Activated CD4-positive, alpha-beta memory T cell treated with anti-CD3 and anti-CD28 coated beads for 36 hours (primary cell): Measurements from ENCODE around the gene LYSMD1. TPM values are rescaled to one million over a fixed set of nuclear protein-coding genes. Genes with fewer than 3 reads are reported as not detected.
A peak's percentile ranks its signal among the peaks of the same experiment; 100 is the strongest.
"Not testable (repeated sequence)": the region's sequence is repeated elsewhere in the genome, so short reads cannot be mapped to it uniquely, and the experiment has no call there.

Experiments used
- CTCF ChIA-PET: fragments of 350-600 bp; sonication (Branson Sonifier 250); formaldehyde crosslinking; loops from one replicate; lab custom pipeline; 2021; ENCODE audit warnings: antibody characterized with exemption, inconsistent platforms; lab: Charles Lee
- POLR2A ChIA-PET: fragments of 350-600 bp; sonication (Branson Sonifier 250); formaldehyde crosslinking; loops from one replicate; lab custom pipeline; 2021; ENCODE audit warnings: antibody characterized with exemption; lab: Charles Lee
- DNase-seq: peaks from one replicate; pipeline ENCODE4 v3.0.0-alpha.2; 2020
- H3K27ac Mint-ChIP-seq: one replicate; pipeline ENCODE4 v1.8.0; 2021; ENCODE audit warnings: mixed read lengths
- H3K27me3 Mint-ChIP-seq: one replicate; pipeline ENCODE4 v1.8.0; 2021; ENCODE audit warnings: mixed read lengths
- H3K36me3 Mint-ChIP-seq: one replicate; pipeline ENCODE4 v1.8.0; 2021; ENCODE audit warnings: mixed read lengths
- H3K4me1 Mint-ChIP-seq: one replicate; pipeline ENCODE4 v1.8.0; 2021; ENCODE audit warnings: low read depth, mixed read lengths
- H3K4me3 Mint-ChIP-seq: one replicate; pipeline ENCODE4 v1.8.0; 2021; ENCODE audit warnings: mild to moderate bottlenecking, mixed read lengths
- H3K9me3 Mint-ChIP-seq: one replicate; pipeline ENCODE4 v1.8.0; 2021; ENCODE audit warnings: mixed read lengths
- intact Hi-C: fragments of 100-400 bp; cut with micrococcal nuclease; formaldehyde crosslinking; loops from one replicate; pipeline ENCODE4 v1.15.1; 2023
- total RNA-seq, 2 experiments: library from RNA; stranded (reverse); gene quantifications; one replicate each; pipeline ENCODE4 v1.2.3, GENCODE V29; 2021

The LYSMD1 gene
- total RNA-seq, 2 experiments from 2014 or later = 1.8 to 2.6 TPM

- DNase-seq = peak; percentile 33
- Mint-ChIP-seq H3K4me1 (peaks cover 29% of the 10 kb centered on the region), H3K36me3 (peaks cover 15% of the 10 kb centered on the region)
- POLR2A ChIA-PET = interaction anchor here (0.6 kb wide), 1 partner anchor 97 kb away, joined by 3 read pairs; no protein-coding TSS in a partner anchor
- not testable (repeated sequence) for H3K4me3 Mint-ChIP-seq, H3K27ac Mint-ChIP-seq, H3K27me3 Mint-ChIP-seq, H3K9me3 Mint-ChIP-seq
- CTCF ChIA-PET = interaction anchor here (0.6 to 5.4 kb wide), 9 partner anchors 38 to 708 kb away, joined by 3 to 32 read pairs (median 4); partner anchors contain the start of genes PSMD4 and TNFAIP8L2
- intact Hi-C loops = loop anchor here (5.0 kb wide), 5 partner anchors 38 to 262 kb away; partner anchors contain the start of genes PI4KB, POGZ, PSMB4 and RFX5
These were observed 29.3 kb upstream of the LYSMD1 start for GRCh38 chr1:151194894-151195594.

DNA sequence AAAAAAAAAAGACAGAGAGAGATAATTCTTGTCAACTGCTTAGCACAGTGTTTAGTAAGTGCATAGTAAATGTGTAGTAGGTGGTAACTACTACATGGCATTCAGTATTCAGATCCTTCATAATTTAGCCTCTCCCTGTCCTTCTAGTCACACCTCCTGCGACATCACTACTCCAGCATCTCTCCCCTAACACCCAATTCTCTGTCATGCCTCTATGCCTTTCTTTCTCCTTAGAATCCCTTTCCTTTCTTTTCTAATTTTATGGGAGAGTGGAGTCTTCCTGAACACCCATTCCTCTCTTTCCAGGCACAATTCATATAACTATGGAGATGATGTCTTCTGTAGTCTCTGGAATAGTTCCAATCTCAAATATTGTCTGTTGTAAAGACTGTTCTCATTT lies 28.2 kb upstream of the LYSMD1 start:
- Mint-ChIP-seq H3K9me3 (no peaks in the 10 kb centered on the region), H3K4me3 (no peak overlapping the region), H3K27me3 (no peaks in the 10 kb centered on the region), H3K27ac (no peak overlapping the region), H3K36me3 (peaks cover 8% of the 10 kb centered on the region), H3K4me1 (peaks cover 26% of the 10 kb centered on the region)
- intact Hi-C loops = no loop called here
- DNase-seq = no peak
- CTCF ChIA-PET = interaction anchor here (0.7 to 5.4 kb wide), 2 partner anchors 58 to 147 kb away, joined by 3 to 32 read pairs; no protein-coding TSS in a partner anchor
- POLR2A ChIA-PET = no interaction called here

DNA sequence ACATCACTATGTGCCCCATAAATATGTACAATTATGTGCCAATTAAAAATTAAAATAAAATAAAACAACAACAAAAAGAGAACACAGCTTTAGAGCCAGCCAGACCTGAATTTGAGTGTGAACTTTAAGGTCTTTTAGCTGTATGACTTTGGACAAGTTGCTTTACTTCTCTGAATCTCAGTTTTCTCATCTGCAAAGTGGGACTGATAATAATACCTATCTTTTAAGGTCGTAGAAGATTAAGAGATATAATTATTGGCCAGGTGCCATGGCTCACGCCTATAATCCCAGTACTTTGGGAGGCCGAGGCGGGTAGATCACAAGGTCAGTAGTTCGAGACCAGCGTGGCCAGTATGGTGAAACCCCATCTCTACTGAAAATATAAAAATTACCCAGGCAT lies 27.6 kb upstream of the LYSMD1 start:
- H3K27ac Mint-ChIP-seq = no peak overlapping the region
- POLR2A ChIA-PET = interaction anchor here (0.6 kb wide), 1 partner anchor 23 kb away, joined by 3 read pairs; no protein-coding TSS in a partner anchor
- intact Hi-C loops = no loop called here
- peaks cover 4% of the 10 kb centered on the region for H3K36me3 Mint-ChIP-seq
- CTCF ChIA-PET = interaction anchor here (5.4 kb wide), 1 partner anchor 59 kb away, joined by 32 read pairs; no protein-coding TSS in a partner anchor
- no peaks in the 10 kb centered on the region for H3K27me3 Mint-ChIP-seq
- peaks cover 29% of the 10 kb centered on the region for H3K4me1 Mint-ChIP-seq
- no peak overlapping the region for H3K4me3 Mint-ChIP-seq
- no peak for DNase-seq
- H3K9me3 Mint-ChIP-seq = no peaks in the 10 kb centered on the region

- intact Hi-C loops = no loop called here
- no peak overlapping the region for H3K4me3 Mint-ChIP-seq
- CTCF ChIA-PET = interaction anchor here (5.4 kb wide), 1 partner anchor 60 kb away, joined by 32 read pairs; no protein-coding TSS in a partner anchor
- H3K9me3 Mint-ChIP-seq = no peaks in the 10 kb centered on the region
- no peaks in the 10 kb centered on the region for H3K27me3 Mint-ChIP-seq
- H3K36me3 Mint-ChIP-seq = peaks cover 2% of the 10 kb centered on the region
- POLR2A ChIA-PET = no interaction called here
- peaks cover 25% of the 10 kb centered on the region for H3K4me1 Mint-ChIP-seq
- no peak overlapping the region for H3K27ac Mint-ChIP-seq
- no peak for DNase-seq
These were observed 26.3 kb upstream of the LYSMD1 start for GRCh38 chr1:151192047-151192446.

GRCh38 chr1:151189637-151190445 lies 24.1 kb upstream of the LYSMD1 start, which contains the start of gene VPS72:
Gene VPS72 (minus strand): TSS chr1:151190197. CDS start chr1:151190121, 76 bp downstream.
- H3K4me1 Mint-ChIP-seq = peaks cover 22% of the 10 kb centered on the region
- H3K4me3 Mint-ChIP-seq = peak within 1 kb of the TSS; percentile 97
- intact Hi-C loops = loop anchor here (1.0 kb wide), 2 partner anchors 8 to 24 kb away; partner anchors contain the start of genes PIP5K1A and SCNM1
- CTCF ChIA-PET = interaction anchor here (1.1 to 2.8 kb wide), 10 partner anchors 9 to 151 kb away, joined by 3 to 17 read pairs (median 5); partner anchors contain the start of genes PIP5K1A, TNFAIP8L2 and ZNF687
- H3K27ac Mint-ChIP-seq = peak within 1 kb of the TSS; percentile 94
- peak; percentile 93 for DNase-seq
- peaks cover 6% of the 10 kb centered on the region for H3K36me3 Mint-ChIP-seq
- H3K9me3 Mint-ChIP-seq = no peaks in the 10 kb centered on the region
- H3K27me3 Mint-ChIP-seq = no peaks in the 10 kb centered on the region
- POLR2A ChIA-PET = interaction anchor here (0.7 to 2.2 kb wide), 14 partner anchors 9 to 164 kb away, joined by 3 to 11 read pairs (median 4); partner anchors contain the start of genes PIP5K1A, PSMD4, TNFAIP8L2 and ZNF687

DNA sequence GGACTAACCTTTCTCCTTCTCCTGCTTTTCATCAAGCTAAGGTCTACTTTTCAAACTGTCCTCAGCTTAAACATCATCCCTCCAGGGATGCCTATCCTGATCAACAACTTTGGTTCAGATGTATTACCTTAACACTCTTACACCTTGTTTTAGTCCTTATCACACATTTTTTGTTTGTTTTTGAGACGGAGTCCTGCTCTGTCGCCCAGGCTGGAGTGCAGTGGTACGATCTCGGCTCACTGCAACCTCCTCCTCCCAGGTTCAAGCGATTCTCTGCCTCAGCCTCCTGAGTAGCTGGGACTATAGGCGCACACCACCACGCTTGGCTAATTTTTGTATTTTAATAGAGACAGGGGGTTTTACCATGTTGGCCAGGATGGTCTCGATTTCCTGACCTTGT lies 23.0 kb upstream of the LYSMD1 start:
- Mint-ChIP-seq H3K4me3 (peak overlapping the region; percentile 97), H3K36me3 (peaks cover 15% of the 10 kb centered on the region), H3K27ac (peak overlapping the region; percentile 94), H3K4me1 (peaks cover 22% of the 10 kb centered on the region)
- POLR2A ChIA-PET = interaction anchor here (1.3 to 2.2 kb wide), 2 partner anchors 22 to 66 kb away, joined by 6 to 7 read pairs; partner anchors contain the start of gene PSMD4
- CTCF ChIA-PET = interaction anchor here (2.8 kb wide), 1 partner anchor 88 kb away, joined by 17 read pairs; no protein-coding TSS in a partner anchor
- DNase-seq, H3K9me3 Mint-ChIP-seq, H3K27me3 Mint-ChIP-seq, intact Hi-C loops: not testable (repeated sequence)

GRCh38 chr1:151187205-151187604 lies 21.5 kb upstream of the LYSMD1 start:
- ChIA-PET POLR2A (interaction anchor here (1.3 kb wide), 1 partner anchor 12 kb away, joined by 4 read pairs; no protein-coding TSS in a partner anchor), CTCF (interaction anchor here (1.0 to 1.3 kb wide), 3 partner anchors 30 to 153 kb away, joined by 3 to 5 read pairs (median 4); partner anchors contain the start of gene TNFAIP8L2)
- Mint-ChIP-seq H3K27me3 (no peaks in the 10 kb centered on the region), H3K4me1 (peaks cover 22% of the 10 kb centered on the region), H3K36me3 (peaks cover 25% of the 10 kb centered on the region), H3K4me3 (no peak overlapping the region), H3K27ac (no peak overlapping the region), H3K9me3 (no peaks in the 10 kb centered on the region)
- intact Hi-C loops = no loop called here
- DNase-seq = no peak

DNA sequence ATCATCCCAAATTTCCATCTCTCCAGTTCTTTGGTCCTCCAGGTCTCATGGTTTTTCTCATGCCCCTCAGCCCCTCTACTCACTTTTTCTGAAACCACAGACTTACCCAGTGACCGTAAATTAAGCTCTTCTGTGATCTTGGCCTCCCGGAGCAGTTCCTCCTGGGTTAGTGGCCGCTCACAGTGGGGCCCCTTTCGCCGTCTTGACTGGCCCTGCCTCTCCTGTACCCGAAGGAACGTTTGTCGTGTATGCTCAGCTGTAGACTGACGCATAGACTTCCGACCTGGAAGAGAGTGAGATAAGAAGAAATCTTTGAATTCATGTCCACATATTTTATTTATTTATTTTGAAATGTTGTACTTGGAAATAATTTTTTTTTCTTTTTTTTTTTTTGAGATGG lies 18.5 kb upstream of the LYSMD1 start:
- Mint-ChIP-seq H3K27ac (no peak overlapping the region), H3K27me3 (no peaks in the 10 kb centered on the region), H3K36me3 (peaks cover 39% of the 10 kb centered on the region), H3K4me1 (peaks cover 13% of the 10 kb centered on the region), H3K9me3 (no peaks in the 10 kb centered on the region), H3K4me3 (no peak overlapping the region)
- intact Hi-C loops = no loop called here
- CTCF ChIA-PET = no interaction called here
- POLR2A ChIA-PET = interaction anchor here (0.5 kb wide), 1 partner anchor 26 kb away, joined by 5 read pairs; no protein-coding TSS in a partner anchor
- no peak for DNase-seq

DNA sequence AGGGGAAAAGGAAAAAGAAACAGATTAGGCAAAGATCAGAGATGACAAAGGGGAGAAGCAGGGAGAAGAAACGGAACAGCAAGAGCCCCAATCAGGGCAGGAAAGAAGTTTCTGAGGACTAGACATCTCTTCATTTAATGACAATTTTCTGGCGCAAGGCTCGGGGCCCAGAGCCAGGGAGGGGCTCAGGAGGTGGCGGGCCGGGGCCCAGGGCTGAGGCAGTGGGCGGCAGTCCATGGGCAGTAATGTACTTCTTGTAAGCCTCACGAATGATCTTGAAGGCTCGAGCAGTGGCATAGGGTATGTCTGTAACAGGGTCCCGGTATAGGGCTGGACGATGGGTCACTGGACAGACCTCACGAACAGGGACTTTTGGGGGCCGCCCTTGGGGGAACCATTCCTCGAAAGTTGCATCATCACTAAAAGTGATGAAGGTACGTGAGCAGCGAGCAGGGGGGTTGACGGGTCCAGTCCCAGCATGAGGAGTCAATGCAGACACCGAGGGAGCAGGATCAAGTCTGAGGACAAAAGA lies 10.9 kb upstream of the LYSMD1 start:
- Mint-ChIP-seq H3K36me3 (peaks cover 37% of the 10 kb centered on the region), H3K9me3 (no peaks in the 10 kb centered on the region), H3K27me3 (no peaks in the 10 kb centered on the region), H3K27ac (no peak overlapping the region), H3K4me1 (no peaks in the 10 kb centered on the region), H3K4me3 (no peak overlapping the region)
- DNase-seq = no peak
- ChIA-PET CTCF (interaction anchor here (1.1 kb wide), 1 partner anchor 13 kb away, joined by 5 read pairs; the partner anchor contains the start of gene VPS72), POLR2A (no interaction called here)
- intact Hi-C loops = no loop called here

GRCh38 chr1:151175863-151176262 lies 10.2 kb upstream of the LYSMD1 start, which contains the start of gene TMOD4:
Gene TMOD4 (minus strand): TSS chr1:151175981. CDS start chr1:151174875, 1,106 bp downstream.
- no peaks in the 10 kb centered on the region for H3K4me1 Mint-ChIP-seq
- peaks cover 32% of the 10 kb centered on the region for H3K36me3 Mint-ChIP-seq
- ChIA-PET CTCF (interaction anchor here (1.0 to 1.1 kb wide), 2 partner anchors 14 to 19 kb away, joined by 3 to 5 read pairs; partner anchors contain the start of genes TNFAIP8L2 and VPS72), POLR2A (no interaction called here)
- H3K27ac Mint-ChIP-seq = peak within 1 kb of the TSS; percentile 55
- no peaks in the 10 kb centered on the region for H3K27me3 Mint-ChIP-seq
- intact Hi-C loops = no loop called here
- no peak within 1 kb of the TSS for H3K4me3 Mint-ChIP-seq
- H3K9me3 Mint-ChIP-seq = no peaks in the 10 kb centered on the region
- DNase-seq = no peak
